Endothelial cell of umbilical vein (primary cell): ENCODE measurements around the gene ESYT3. TPM values are rescaled to one million over a fixed set of nuclear protein-coding genes. Genes with fewer than 3 reads are reported as not detected.
"Not testable (repeated sequence)": the region's sequence is repeated elsewhere in the genome, so short reads cannot be mapped to it uniquely, and the experiment has no call there.

Experiments used
- BruUV-seq: library from RNA; stranded (reverse); fragments of 400-500 nt; replicated peaks from 2 replicates; lab custom pipeline; 2021; lab: Mats Ljungman, UMichigan
- CTCF ChIA-PET: fragments of 300-600, 350-600 bp; sonication (Branson Sonifier 250); formaldehyde crosslinking; loops from one replicate; lab custom pipeline; 2021; ENCODE audit warnings: antibody characterized with exemption, inconsistent platforms; lab: Charles Lee
- POLR2A ChIA-PET: fragments of 300-600, 350-600 bp; sonication (Branson Sonifier 250); formaldehyde crosslinking; loops from one replicate; lab custom pipeline; 2021; ENCODE audit warnings: antibody characterized with exemption, inconsistent platforms; lab: Charles Lee
- DNase-seq: peaks from one replicate; pipeline ENCODE4 v3.0.0-alpha.2; 2011; ENCODE audit warnings: low read depth, low spot score
- FAIRE-seq: peaks from 2 replicates; lab custom pipeline; 2011; peaks lifted over from hg19 to GRCh38; lab: Jason Lieb, UNC
- H2AFZ ChIP-seq: 2 replicates; pipeline ENCODE4 v1.6.0; 2012; ENCODE audit warnings: low read depth, low read length, control low read depth, inconsistent platforms
- H3K27ac ChIP-seq: 2 replicates; pipeline ENCODE4 v1.5.1; 2011; ENCODE audit warnings: low read depth, mild to moderate bottlenecking, control low read depth, low read length, moderate library complexity; ENCODE audit not compliant: insufficient read depth
- H3K27me3 ChIP-seq, 2 experiments: 2 replicates each; pipeline versions ENCODE4 v1.6.0 to v1.6.1; 2011; ENCODE audit warnings: low read length in 2 of 2, mixed read lengths in 1 of 2; ENCODE audit not compliant: control insufficient read depth in 2 of 2, insufficient read depth in 2 of 2
- H3K36me3 ChIP-seq, 2 experiments: 2 replicates in 1 of 2; 3 replicates in 1 of 2; pipeline ENCODE4 v1.5.1; 2011; ENCODE audit warnings: low read length in 2 of 2, mild to moderate bottlenecking in 1 of 2, moderate library complexity in 1 of 2; ENCODE audit not compliant: control insufficient read depth in 2 of 2, insufficient read depth in 2 of 2; ENCODE audit errors: extremely low read depth in 1 of 2
- H3K4me1 ChIP-seq: 3 replicates; pipeline ENCODE4 v1.5.1; 2011; ENCODE audit warnings: mild to moderate bottlenecking, low read length; ENCODE audit not compliant: control insufficient read depth, insufficient read depth; ENCODE audit errors: extremely low read depth
- H3K4me2 ChIP-seq: 2 replicates; pipeline ENCODE4 v1.6.1; 2011; ENCODE audit warnings: low read length, control low read depth, mixed read lengths; ENCODE audit not compliant: insufficient read depth
- H3K4me3 ChIP-seq, 3 experiments: fragments of 200-600 bp in 1 of 3; sonication (generic), shearing (Covaris generic) in 1 of 3; replicated peaks in 1 of 3; 2 replicates each; pipeline ENCODE4 v1.5.1; 2011 to 2016; ENCODE audit warnings: control low read depth in 3 of 3, low read length in 3 of 3, mild to moderate bottlenecking in 2 of 3, inconsistent platforms in 1 of 3, low read depth in 1 of 3, moderate library complexity in 1 of 3; ENCODE audit not compliant: insufficient read depth in 1 of 3
- H3K79me2 ChIP-seq: 2 replicates; pipeline ENCODE4 v1.6.0; 2012; ENCODE audit warnings: low read length, inconsistent platforms; ENCODE audit not compliant: control insufficient read depth, insufficient read depth
- H3K9ac ChIP-seq: replicated peaks from 2 replicates; pipeline ENCODE3; 2011; ENCODE audit warnings: low read length, control low read depth; ENCODE audit not compliant: insufficient read depth; ENCODE audit errors: extremely low read depth
- H3K9me1 ChIP-seq: replicated peaks from 3 replicates; pipeline ENCODE4 v1.6.0; 2011; ENCODE audit warnings: mild to moderate bottlenecking, low read length; ENCODE audit not compliant: control insufficient read depth, insufficient read depth; ENCODE audit errors: extremely low read depth
- H3K9me3 ChIP-seq: replicated peaks from 2 replicates; pipeline ENCODE4 v1.5.1; 2012; ENCODE audit warnings: low read length, inconsistent platforms; ENCODE audit not compliant: control insufficient read depth, insufficient read depth
- H4K20me1 ChIP-seq: replicated peaks from 2 replicates; pipeline ENCODE3; 2011; ENCODE audit warnings: mild to moderate bottlenecking, low read length; ENCODE audit not compliant: control insufficient read depth, insufficient read depth; ENCODE audit errors: extremely low read depth
- CTCF ChIP-seq, 2 donors: IDR thresholded peaks; 1 replicate in 1 of 2; 2 replicates in 1 of 2; pipeline ENCODE4 v1.5.1; 2011; ENCODE audit warnings: low read length in 2 of 2, mild to moderate bottlenecking in 2 of 2, moderate library complexity in 2 of 2, control low read depth in 1 of 2, inconsistent platforms in 1 of 2, low read depth in 1 of 2; ENCODE audit not compliant: insufficient read depth in 1 of 2; ENCODE audit errors: extremely low read depth in 1 of 2
- EZH2 ChIP-seq: IDR thresholded peaks from 2 replicates; pipeline ENCODE4 v1.6.1; 2012; ENCODE audit warnings: borderline replicate concordance, low read depth, mild to moderate bottlenecking, moderate library complexity, low read length, inconsistent platforms; ENCODE audit not compliant: severe bottlenecking
- FOS ChIP-seq: IDR thresholded peaks from 2 replicates; pipeline ENCODE4 v1.6.1; 2011; ENCODE audit warnings: mild to moderate bottlenecking, low read length, moderate library complexity, borderline replicate concordance; ENCODE audit not compliant: insufficient read depth
- GATA2 ChIP-seq: IDR thresholded peaks from 2 replicates; pipeline ENCODE4 v1.7.0; 2011; ENCODE audit warnings: low read depth, mild to moderate bottlenecking, moderate library complexity, mixed read lengths, low read length; ENCODE audit not compliant: insufficient read length, insufficient read depth
- JUN ChIP-seq: IDR thresholded peaks from 2 replicates; pipeline ENCODE4 v1.6.1; 2011; ENCODE audit warnings: borderline replicate concordance, low read depth; ENCODE audit not compliant: insufficient read length, insufficient read depth
- MYC ChIP-seq: IDR thresholded peaks from one replicate; pipeline ENCODE4 v1.6.1; 2011; ENCODE audit warnings: mild to moderate bottlenecking, low read depth, low read length
- POLR2A ChIP-seq: IDR thresholded peaks from 2 replicates; pipeline ENCODE4 v1.6.1; 2012; ENCODE audit warnings: low read depth, mild to moderate bottlenecking, control low read depth, low read length
- POLR2AphosphoS5 ChIP-seq: IDR thresholded peaks from 2 replicates; pipeline ENCODE4 v1.6.1; 2012; ENCODE audit warnings: low read depth, mild to moderate bottlenecking, control low read depth, low read length, moderate library complexity; ENCODE audit not compliant: insufficient read depth
- dilution Hi-C: fragments of 300-500 bp; cut with MboI; formaldehyde crosslinking; loops from one replicate; pipeline ENCODE4 v1.15.0; 2019; ENCODE audit warnings: low sequenced_read_pairs; ENCODE audit not compliant: extremely low pct_ligation_motif_present
- intact Hi-C: fragments of 100-400 bp; cut with micrococcal nuclease; formaldehyde crosslinking; loops from one replicate; pipeline ENCODE4 v1.10.0; 2022
- polyA plus RNA-seq, 4 experiments: library from polyadenylated mRNA; depleted of rRNA in 3 of 4; stranded (reverse) in 3 of 4; unstranded in 1 of 4; fragments of >200 nt; gene quantifications; 2 replicates each; pipeline versions ENCODE4 v1.2.1 to v1.2.3, GENCODE V29; 2011 to 2012; ENCODE audit warnings: missing spikeins in 1 of 4
- total RNA-seq: library from RNA; stranded (reverse); gene quantifications from 2 replicates; pipeline ENCODE4 v1.2.3, GENCODE V29; 2021
- TF ChIP-seq, protein P1 (sequence below): IDR thresholded peaks from 2 replicates; pipeline ENCODE4 v1.6.1; 2011; ENCODE audit not compliant: insufficient read depth, insufficient read length

The ESYT3 gene
- total and polyA plus RNA-seq, 2 donors (not counting 3 experiments of a cell fraction or from before 2014, with no cell fraction given), result not detected

GRCh38 chr3:138494607-138494929 is 60.2 kb downstream of the ESYT3 start:
- TF ChIP-seq FOS, result no peak
- TF ChIP-seq GATA2, result no peak
- no peak for TF ChIP-seq POLR2AphosphoS5
- no peak for TF ChIP-seq POLR2A
- no peak for TF ChIP-seq EZH2
- TF ChIP-seq, protein P1, sequence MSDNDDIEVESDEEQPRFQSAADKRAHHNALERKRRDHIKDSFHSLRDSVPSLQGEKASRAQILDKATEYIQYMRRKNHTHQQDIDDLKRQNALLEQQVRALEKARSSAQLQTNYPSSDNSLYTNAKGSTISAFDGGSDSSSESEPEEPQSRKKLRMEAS, result no peak
- no peak for TF ChIP-seq CTCF (IDR thresholded peaks at IDR 0.05; ENCODE audit: extremely low read depth in 1 of 2, insufficient read depth in 1 of 2, low read depth in 1 of 2, low read length in 2 of 2)
- TF ChIP-seq MYC, result no peak
- no peak for TF ChIP-seq JUN
- BruUV-seq, result no TSS peak
- dilution Hi-C loops, result no loop called here
- H3K79me2 ChIP-seq, result no peaks in the 10 kb centered on the region
- no peaks in the 10 kb centered on the region for H4K20me1 ChIP-seq
- DNase-seq, result no peak
- no peaks in the 10 kb centered on the region for H3K27me3 ChIP-seq
- no peaks in the 10 kb centered on the region for H3K36me3 ChIP-seq
- H3K9me1 ChIP-seq, result no peaks in the 10 kb centered on the region
- CTCF ChIA-PET, result interaction anchor here (1.0 to 1.1 kb wide), 2 partner anchors 15 to 429 kb away, joined by 3 to 5 read pairs; no protein-coding TSS in a partner anchor
- peaks cover 3% of the 10 kb centered on the region for H3K4me1 ChIP-seq
- H3K4me3 ChIP-seq, result no peak overlapping the region
- FAIRE-seq, result no peak
- H3K9ac ChIP-seq, result no peak overlapping the region
- H3K27ac ChIP-seq, result no peak overlapping the region
- intact Hi-C loops, result no loop called here
- POLR2A ChIA-PET, result no interaction called here
- no peaks in the 10 kb centered on the region for H3K9me3 ChIP-seq
- H2AFZ ChIP-seq, result no peak overlapping the region
- no peak overlapping the region for H3K4me2 ChIP-seq

GRCh38 chr3:138495638-138496037 is 61.2 kb downstream of the ESYT3 start:
- POLR2A ChIA-PET, H3K4me3 ChIP-seq, H3K36me3 ChIP-seq, FAIRE-seq, H2AFZ ChIP-seq, H3K9me1 ChIP-seq, H3K4me1 ChIP-seq, DNase-seq, H3K4me2 ChIP-seq, H3K27ac ChIP-seq, intact Hi-C loops, H4K20me1 ChIP-seq, dilution Hi-C loops, H3K9me3 ChIP-seq, H3K9ac ChIP-seq, BruUV-seq, H3K79me2 ChIP-seq, H3K27me3 ChIP-seq: not testable (repeated sequence)
- CTCF ChIA-PET, result interaction anchor here (1.4 kb wide), 1 partner anchor 17 kb away, joined by 5 read pairs; no protein-coding TSS in a partner anchor
